Prostate gland (tissue), 2 donors: ENCODE results near the gene CADPS.

Source experiments
- POLR2A ChIP-seq: fragments of 450-650 bp; IDR thresholded peaks from one replicate; pipeline ENCODE4 v1.6.1; 2016; ENCODE audit warnings: antibody characterized with exemption, mild to moderate bottlenecking
- POLR2AphosphoS5 ChIP-seq: sonication (generic); formaldehyde crosslinking; IDR thresholded peaks from one replicate; pipeline ENCODE4 v1.6.1; 2017; ENCODE audit warnings: antibody characterized with exemption
- TF ChIP-seq, protein P1 (sequence below), 4 experiments: fragments of 200-600 bp in 2 of 4; fragments of 450-650 bp in 2 of 4; sonication (generic) in 2 of 4; IDR thresholded peaks; 1 replicate in 3 of 4; 2 replicates in 1 of 4; pipeline ENCODE4 v1.5.1; 2016 to 2019; ENCODE audit warnings: antibody characterized with exemption in 4 of 4, mild to moderate bottlenecking in 2 of 4, moderate library complexity in 2 of 4

DNA sequence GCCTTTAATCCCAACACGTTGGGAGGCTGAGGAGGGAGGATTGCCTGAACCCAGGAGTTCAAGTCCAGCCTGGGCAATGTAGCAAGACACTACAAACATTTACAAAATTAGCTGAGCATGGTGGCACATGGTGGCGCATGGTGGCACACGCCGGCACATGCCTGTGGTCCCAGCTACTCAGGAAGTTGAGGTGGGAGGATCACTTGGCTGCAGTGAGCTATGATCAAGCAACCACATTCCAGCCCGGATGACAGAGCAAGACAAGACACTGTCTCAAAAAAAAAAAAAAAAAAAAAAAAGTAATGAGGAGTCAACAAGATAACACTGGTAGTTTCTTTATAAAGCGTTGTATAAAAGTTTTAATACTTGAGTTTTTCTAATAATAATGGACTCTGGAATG, 511.9 kb downstream of the CADPS start:
- TF ChIP-seq, protein P1, sequence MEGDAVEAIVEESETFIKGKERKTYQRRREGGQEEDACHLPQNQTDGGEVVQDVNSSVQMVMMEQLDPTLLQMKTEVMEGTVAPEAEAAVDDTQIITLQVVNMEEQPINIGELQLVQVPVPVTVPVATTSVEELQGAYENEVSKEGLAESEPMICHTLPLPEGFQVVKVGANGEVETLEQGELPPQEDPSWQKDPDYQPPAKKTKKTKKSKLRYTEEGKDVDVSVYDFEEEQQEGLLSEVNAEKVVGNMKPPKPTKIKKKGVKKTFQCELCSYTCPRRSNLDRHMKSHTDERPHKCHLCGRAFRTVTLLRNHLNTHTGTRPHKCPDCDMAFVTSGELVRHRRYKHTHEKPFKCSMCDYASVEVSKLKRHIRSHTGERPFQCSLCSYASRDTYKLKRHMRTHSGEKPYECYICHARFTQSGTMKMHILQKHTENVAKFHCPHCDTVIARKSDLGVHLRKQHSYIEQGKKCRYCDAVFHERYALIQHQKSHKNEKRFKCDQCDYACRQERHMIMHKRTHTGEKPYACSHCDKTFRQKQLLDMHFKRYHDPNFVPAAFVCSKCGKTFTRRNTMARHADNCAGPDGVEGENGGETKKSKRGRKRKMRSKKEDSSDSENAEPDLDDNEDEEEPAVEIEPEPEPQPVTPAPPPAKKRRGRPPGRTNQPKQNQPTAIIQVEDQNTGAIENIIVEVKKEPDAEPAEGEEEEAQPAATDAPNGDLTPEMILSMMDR (IDR thresholded peaks at IDR 0.05) = no peak
- no peak for TF ChIP-seq POLR2A
- no peak for TF ChIP-seq POLR2AphosphoS5
